ENCODE results near the gene PDGFRA.

PDGFRA gene

DNA sequence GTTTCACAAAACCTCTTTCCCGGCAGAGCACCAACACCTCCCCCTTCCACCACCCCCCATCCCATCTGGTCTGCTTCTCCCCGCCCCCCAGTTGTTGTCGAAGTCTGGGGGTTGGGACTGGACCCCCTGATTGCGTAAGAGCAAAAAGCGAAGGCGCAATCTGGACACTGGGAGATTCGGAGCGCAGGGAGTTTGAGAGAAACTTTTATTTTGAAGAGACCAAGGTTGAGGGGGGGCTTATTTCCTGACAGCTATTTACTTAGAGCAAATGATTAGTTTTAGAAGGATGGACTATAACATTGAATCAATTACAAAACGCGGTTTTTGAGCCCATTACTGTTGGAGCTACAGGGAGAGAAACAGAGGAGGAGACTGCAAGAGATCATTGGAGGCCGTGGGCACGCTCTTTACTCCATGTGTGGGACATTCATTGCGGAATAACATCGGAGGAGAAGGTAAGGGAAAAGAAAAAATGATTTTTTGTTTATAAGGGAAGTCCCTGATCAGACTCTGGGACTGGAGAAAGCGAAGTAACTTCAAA is at the start of gene PDGFRA:
Gene PDGFRA, plus strand, starts transcription at position 333 of the 541 bp plus-strand sequence. CDS start 29,476 bp downstream, outside the sequence.
- no peak for DNase-seq

DNA sequence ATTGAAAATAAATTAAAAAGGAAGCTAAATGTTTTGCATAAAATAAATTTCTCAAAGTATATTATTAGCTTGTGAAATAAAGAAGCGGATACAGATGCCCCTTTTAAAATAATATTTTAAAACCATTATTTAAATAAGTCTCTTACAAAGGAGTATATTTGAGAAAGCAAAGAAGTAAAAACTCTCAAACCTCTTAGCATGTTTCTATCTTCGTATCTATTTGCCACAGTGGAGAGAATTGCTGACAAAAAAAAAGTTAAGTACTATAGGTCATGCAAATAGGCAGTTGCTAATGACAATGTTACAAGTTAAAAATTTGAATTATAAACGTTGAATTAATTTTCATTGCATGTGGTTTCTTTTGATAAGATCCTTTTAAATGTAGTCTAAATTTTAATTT is 44.5 kb upstream of the PDGFRA start:
- no peak for DNase-seq

DNA sequence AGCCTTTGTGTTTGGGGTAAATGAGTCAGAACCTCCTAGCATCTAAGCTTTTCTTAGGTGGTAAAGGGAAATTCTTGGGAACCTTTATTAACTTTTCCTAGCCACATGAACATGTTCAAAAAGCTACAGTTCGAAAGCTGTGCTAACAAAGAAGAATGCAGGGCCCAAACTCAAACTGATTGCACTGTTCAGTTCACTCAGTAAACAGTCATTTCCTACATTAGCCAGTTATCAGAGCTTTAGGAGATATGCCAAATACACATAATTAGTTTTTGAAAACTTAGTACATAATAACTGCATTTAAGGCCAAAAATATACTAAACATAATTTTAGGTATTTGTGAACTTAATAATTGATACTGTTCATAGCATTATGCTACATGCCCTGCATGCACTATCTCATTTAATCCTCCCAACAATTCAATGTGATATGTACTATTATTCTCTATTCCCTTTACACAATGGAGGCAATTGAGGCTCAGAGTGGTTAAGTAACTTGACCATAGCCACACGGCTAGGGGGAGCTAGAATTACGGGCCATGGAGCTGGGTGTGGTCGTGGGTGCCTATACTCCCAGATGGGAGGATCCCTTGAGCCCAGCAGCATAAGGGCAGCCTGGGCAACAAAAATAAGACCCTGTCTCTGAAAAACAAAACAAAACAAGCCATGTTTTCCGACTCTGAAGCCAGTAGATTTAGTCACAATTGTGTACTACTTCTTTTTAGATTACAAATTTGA is 43.9 kb upstream of the PDGFRA start:
- DNase-seq, result no peak

DNA sequence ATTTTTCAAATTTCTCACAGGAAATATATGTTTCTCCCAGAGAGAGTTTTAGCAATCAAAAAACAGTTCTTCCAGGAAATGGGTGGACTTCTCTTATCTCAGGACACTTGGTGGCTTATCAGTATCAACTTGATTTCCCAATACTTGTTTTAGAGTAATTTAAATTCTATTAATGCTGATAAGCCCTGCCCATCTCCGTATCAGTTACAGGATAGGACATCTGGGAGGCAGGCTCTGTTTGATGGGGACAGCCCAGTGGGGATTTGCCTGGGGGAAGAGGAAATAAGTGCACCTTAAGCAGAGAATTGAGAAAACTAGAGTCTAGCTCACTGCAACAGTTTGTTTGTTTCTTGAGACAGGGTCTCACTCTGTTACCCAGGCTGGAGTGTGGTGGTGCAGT is 43.2 kb upstream of the PDGFRA start:
- no peak for DNase-seq

DNA sequence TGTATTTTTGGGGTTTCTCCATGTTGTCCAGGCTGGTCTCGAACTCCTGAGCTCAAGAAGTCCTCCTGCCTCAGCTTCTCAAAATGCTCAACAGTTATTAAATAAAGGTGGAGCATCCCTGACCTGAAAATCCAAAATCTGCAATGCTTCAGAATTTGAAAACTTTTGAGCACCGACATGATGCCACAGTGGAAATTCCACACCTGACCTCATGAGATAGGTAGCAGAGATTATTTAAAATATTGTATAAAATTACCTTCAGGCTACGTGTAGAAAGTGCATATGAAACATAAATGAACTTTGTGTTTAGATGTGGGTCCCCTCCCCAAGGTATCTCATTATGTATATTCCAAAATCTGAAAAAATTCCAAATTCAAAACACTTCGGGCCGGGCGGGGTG is 42.7 kb upstream of the PDGFRA start:
- DNase-seq, result no peak

DNA sequence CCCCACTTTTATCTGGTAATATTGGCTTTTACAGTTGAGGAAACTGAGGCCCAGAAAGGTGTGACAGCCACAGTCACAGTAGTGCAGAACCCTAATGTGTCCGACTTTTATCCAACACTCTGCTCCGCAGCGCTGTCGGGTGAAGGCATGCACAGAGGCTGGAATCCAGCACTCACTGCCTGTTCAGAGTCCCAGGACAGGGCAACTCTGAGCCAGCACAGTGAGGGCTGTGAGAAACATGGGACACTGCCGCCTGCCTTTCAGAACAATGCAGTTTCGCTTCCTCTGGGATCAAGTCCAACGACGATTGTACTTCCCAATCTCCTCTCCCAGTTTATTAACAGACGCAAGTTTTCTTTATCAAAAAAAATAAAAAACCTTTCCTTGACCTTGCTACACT is 41.9 kb upstream of the PDGFRA start:
- DNase-seq, result no peak

DNA sequence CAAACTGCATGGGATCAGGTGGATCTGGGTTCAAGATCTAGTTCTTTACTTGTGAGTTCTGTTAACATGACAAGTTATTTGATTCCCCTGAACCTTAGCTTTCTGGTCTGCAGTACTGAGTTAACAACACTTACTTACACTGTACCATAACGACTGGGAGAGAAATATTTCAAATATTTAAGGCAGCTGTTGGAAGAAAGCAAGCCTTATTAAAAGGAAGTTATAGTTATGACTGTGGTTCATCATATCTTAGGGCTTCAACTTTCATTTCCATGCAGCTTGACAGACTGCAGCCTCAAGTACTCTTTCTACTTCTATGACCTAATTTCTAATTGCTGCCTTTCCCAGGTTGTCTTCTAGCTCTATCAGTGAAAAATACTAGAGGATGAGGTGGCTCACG is 40.0 kb upstream of the PDGFRA start:
- DNase-seq, result no peak

DNA sequence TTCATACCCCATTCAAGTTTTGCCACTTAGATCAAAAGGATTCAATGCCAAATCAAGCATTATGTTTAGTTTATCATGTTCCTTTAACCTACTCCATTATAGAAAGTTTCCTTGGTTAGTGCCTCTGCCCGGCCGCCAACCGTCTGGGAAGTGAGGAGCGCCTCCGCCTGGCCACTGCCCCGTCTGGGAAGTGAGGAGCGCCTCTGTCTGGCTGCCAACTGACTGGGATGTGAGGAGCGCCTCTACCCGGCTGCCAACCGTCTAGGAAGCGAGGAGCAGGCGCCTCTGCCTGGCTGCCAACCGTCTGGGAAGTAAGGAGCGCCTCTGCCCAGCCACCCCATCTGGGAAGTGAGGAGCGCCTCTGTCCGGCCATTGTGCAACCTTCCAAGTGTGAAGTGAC is 36.3 kb upstream of the PDGFRA start:
- DNase-seq, result no peak

DNA sequence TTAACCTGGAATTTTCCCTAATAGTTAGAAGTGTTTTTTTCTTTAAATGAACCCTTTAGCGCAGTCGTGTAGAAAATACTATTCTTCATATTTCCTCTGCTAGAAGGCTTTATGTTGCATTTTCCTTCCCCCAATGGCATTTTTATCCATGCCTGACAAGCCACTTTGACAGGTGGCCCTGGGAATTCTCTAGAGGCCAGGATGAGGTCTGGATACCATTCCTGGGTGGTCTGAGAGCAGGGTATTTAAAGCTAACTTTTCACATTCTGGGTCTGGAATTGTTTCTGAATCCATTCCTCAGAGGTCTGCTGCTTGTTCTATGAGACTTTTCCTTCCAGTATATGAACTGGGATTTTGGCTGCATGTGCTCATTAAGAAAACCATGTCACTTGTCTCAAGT is 31.2 kb upstream of the PDGFRA start:
- no peak for DNase-seq

DNA sequence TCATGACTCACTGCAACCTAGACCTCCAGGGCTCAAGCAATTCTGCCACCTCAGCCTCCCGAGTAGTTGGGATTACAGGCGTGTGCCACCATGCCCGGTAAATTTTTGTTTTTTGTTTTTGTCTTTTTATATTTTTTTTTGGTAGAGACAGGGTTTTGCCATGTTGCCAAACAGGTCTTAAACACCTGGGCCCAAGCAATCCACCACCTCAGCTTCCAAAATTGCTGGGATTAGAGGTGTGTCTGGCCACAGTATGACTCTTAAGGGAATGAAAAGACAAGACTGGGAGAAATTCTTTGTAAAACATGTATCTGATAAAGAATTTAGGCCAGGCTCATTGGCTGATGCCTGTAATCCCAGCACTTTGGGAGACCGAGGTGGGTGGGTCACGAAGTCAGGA is 29.2 kb upstream of the PDGFRA start:
- DNase-seq, result no peak

DNA sequence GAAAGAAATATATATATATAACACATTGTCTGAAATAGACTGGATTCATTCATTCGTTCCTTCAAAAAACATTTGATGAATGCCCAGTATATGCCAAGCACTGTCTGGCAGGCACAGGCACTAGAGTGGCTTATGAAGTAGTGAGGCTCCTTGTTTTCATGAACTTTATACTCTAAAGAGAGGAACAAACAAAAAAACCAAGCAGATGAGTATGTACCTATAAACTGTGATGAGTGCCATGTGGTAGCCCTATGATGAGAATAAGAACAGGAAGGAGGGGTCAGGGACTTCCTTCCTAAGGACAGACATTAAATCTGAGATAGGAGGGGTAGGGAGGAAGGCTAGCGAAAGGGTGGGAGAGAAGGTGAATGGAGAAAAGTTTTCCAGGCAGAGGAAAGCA is 19.5 kb upstream of the PDGFRA start:
- DNase-seq, result no peak

DNA sequence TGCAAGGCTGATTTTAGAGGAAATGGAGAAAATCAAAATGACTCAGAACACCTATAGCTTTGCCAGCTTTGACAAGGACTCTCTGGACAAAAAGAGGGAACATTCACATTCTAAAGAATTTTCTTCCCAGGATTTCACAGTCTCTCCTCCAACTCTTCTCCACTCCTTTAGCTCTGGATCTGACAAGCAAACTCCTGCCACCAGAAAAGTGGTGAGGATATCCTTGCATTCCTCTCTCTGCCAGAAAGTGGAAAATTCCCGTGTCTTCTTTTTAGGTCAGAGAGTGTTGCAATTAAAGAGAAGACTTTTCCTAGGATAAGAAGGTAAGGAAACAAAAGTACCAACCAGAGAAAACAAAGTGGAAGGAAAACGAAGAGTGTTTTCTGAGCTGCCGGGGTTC is 16.1 kb upstream of the PDGFRA start:
- DNase-seq, result no peak

DNA sequence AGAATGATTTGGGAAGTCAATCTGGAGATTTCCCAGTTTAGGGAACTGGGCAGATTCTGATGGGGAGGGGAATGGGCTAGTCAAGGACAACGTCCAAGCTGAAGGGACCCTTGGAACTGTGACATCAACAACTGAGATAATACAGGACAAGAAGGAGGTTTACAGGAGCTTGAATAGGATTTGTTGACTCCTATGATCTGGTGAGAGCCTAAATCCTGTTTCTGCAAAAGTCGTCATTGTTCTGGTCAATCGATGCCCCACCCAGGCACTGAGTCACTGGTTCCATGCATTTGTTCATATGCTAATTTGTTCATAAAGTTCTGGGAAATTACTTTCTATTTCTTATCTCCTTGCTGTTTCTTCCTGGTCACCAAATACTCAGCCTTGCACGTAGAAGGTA is 15.3 kb upstream of the PDGFRA start:
- no peak for DNase-seq

DNA sequence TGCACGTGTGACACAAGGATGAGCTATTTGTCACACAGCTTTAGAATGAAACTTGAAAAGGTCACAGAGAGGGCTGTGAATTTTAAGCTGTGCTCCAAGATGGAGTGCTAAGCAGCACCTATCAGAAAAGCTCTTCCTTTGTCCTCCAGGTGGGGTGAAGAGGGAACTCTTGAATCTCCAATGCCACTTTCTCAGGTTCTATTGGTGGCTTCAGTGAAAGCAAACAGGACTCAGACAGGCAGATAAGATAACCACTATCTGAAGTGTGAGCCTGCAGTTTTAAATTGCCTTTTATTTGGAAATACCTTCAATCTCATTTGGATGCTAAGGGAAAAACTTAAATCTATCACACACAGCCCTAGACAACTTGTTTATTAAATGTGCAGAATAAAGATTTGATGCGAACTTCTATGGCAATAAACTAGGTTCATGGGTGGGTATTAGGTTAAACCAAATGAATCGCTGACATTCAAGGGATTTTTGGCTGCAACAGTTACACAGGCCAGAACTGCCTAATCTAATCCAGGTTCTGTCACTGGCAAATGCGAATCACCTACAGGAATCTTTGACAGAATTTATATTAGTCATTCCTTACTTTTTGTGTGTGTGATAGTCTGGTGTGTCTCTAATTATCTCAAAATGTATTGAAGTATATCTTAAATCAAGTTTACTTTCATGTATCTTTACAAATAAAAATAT is 13.6 kb upstream of the PDGFRA start:
- DNase-seq, result no peak

DNA sequence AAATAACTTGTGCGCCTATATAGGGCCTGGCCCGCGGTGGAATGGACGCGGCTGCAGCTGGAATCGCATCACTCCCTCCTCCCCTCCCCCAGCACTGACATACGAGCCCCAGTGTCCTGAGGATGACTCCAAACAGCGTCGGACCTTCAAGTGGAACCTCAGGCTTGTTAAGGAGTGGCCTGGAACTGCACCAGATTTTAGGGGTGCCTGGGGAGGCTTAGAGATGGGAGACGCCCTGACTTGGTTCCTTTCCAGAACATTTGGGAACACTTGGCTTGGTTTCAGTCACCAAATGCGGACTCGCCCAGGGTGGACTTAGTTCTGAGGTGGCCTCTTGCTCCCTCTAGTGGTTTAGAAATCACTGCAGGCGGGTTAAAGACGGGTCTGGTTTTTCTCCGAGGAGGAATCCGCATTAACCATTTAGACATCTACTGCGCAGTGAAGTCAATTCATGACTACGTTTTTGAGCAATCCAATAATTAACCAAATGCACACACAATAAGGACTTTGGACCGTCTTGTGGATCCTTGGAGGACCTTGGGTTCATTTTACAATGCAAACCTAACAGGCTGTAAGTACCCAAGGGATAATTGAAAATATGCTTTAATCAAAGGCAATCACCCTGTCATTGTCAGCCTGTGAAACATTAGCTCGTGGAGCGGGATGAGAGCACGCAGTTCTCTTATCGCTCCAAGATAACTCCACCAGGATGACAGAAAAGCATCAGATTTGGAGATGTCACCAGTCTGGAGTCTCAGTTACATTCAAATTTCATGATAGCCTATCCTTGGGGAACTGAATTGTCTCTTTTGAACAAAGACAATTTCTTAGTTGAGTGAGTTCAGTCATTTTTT is 11.2 kb upstream of the PDGFRA start:
- peak; percentile 77 for DNase-seq

DNA sequence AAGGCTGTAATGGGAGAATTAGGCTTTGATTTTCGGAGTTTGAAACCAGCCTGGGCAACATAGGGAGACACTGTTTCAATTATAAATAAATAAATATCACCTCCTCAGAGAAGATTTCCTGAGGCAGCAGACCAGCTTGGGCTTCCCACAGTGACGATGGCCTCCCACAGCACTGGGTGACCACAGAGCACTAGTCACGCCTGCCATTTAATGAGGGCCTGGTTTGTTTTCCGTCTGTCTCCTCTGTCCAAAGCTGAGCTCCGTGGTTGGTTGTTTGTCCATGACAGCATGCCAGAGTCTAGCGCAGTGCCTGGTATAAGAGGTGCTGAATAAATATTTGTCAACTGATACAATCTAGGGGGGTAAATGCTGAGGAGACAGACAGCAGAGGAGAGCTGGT is 10.4 kb upstream of the PDGFRA start:
- no peak for DNase-seq

DNA sequence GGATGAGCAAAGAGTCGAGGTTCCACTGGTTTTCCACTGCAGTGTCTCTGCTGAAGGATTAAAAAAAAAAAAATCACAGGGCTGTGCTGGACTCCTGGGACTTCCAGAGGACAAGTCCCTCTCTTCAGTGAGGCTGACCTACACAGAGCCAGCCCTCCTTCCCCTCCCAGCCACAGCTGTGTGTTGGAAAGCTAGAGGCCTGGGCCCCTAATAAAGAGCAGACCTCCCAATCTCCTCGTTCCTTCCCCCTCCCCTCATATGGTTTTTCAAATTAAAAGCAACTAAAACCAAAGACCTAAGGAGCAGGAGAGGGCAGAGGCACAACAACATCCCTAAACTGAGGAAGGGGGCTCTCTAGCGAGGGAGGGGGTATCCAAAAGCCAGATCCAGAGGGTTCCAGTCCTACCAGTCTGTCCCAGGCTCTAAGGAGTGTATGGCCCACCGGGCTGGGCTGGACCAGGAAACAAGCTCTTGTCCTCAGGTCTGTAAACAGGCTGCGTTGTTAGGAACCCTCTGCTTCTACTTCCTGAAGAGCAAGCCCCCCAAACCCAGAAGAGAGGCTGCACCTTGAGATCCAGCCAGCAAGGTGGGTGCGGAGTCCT is 4.0 kb upstream of the PDGFRA start:
- no peak for DNase-seq

DNA sequence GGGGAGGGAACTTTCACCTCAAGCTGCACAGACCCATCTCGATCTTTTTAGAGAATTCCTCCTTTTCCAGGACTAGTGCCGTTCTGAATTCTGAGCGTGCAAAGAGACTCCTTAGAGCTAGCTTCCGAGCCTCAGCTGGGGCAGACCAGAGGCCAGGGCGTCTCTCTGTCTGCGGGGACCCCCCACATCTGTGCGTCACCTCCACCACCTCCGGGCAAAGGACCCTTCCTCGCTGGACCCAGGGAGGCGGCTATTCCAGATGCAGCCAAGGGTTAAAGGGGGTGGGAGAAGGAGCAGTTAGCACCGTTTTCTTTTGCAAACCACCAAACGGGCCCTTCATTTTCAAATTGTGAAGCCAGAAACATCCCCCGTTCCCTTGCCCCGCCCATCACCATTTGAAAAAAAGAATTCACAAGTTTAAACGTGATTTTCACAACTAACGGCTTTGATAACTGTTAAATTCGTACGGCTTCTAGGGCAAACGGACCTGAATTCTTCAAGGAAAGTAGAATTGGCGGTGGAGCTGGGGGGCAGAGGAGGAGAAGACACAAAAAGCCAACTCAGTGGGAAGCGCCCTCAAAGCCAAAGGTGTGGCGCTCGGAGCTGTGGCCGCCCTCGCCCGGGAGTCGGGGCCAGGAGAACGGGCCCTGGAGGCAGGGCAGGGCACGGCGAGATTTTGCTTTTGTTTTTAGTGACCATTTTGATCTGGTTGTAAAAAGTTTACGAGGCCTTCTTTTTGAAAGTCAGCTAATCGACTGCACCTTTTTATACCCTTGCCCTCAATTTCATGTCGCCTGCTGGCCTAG is 3.3 kb upstream of the PDGFRA start:
- DNase-seq, result no peak

DNA sequence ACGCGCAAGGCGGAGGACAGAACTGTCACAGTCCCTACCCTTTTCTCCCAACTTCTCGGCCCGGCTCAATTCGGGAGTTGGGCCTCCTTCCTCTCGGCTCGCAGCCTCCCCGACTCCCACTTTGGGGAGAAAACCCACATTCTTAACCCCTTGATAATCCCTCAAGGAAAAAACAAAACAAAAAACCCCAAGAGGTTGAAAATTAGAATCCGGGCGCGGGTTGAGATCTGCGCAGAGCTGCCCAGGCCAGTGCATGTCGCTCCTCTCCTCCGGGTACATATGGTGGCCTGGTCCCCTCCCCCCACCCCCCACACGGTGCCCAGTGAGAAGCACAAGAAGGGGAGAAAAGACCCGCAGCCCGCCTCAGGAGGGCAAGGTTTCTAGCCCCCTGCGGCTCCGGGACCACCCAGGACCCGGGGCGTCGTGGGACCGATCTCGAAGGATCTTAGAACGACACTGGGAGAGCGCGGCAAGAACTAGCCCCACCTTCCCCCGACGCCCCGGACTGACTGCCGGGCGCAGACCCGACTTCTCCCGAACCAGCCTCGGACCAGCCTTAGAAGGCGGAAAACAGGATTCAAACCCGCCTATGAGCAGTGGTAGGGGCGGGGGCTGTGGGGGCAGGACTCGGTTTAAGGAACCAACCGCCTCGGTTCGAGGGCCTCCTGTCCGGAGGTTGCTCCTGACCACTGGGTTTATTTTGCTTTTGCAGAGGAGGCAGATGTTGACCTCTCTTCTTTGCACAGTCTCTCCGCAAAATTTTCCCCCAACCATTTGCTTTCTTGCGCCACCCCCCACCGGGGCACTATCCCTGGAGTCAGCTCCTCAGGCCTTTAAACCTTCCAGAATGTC is 2.5 kb upstream of the PDGFRA start:
- DNase-seq, result no peak

DNA sequence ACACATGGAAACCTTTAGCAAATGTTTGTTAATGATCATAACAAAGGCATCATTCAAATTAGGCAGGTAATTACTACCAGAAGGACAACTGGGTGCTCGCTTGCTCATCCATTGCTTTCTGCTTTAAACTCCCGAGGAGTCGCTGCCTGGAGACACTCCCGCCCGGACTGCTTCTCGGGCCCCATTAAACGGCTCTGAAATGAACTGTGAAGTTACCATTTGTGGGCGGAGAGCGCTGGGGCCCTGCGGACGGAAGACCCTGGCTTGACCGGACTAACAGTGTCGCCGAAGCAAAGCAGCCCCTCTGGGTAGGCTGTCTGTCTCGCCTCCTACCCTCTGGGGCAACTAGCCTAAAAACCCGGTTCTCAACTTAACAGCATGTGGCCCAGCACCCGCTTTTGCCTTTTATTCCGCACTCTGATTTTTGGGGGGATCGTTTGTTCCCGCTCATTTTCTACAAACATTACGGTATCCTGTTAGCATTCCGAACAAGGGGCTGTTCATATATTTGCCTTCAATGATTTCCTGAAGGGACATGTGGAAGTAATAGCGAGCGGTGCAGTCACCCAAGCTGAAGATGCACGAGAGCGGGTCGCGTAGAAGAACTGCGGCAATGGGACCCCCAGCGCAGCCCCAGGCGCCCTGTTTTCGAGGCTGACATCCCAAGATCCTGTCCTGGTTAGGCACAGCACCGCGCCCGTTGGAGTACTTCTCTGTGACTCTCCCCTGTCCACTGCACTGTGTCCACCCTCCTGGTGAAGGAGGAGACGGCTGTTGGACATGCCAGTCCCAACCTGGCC is 1.6 kb upstream of the PDGFRA start:
- DNase-seq, result peak; percentile 58

Data from activated CD8-positive, alpha-beta memory T cell treated with anti-CD3 and anti-CD28 coated beads for 24 hours (primary cell).